Hypothalamus (tissue), 51 donors: ENCODE data around the gene PLD5.
"Not testable (repeated sequence)": the region's sequence is repeated elsewhere in the genome, so short reads cannot be mapped to it uniquely, and the experiment has no call there.

ENCODE experiments used
- DNase-seq, 51 donors: peaks; one replicate each; lab custom pipeline; 2025; lab: John Stamatoyannopoulos, UW

PLD5 gene

DNA sequence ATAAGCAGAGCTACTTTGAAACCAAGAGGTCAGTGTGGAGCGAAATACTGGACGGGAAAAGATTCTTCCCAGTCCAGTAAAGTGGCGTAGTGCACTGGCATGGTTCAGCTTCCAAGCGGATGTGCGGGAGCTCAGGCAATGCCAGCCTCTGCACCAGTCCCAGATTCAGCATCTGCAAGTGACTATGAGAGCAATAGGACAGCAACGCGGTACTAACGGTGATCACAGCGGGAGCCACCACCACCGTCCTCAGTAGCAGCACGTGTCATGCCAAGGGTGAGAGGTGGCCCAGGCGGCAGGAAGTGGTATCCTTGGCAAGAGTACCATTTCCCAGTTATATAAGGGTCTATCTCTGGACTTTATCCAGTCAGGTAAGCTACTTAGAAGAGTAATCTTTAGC is 17.8 kb downstream of the PLD5 start:
- DNase-seq = no peak

GRCh38 chr1:242489545-242489944 is 35.0 kb downstream of the PLD5 start:
- no peak for DNase-seq

GRCh38 chr1:242477944-242478343 is 46.6 kb downstream of the PLD5 start:
- DNase-seq = no peak

GRCh38 chr1:242470774-242471173 is 53.7 kb downstream of the PLD5 start:
- DNase-seq = no peak

DNA sequence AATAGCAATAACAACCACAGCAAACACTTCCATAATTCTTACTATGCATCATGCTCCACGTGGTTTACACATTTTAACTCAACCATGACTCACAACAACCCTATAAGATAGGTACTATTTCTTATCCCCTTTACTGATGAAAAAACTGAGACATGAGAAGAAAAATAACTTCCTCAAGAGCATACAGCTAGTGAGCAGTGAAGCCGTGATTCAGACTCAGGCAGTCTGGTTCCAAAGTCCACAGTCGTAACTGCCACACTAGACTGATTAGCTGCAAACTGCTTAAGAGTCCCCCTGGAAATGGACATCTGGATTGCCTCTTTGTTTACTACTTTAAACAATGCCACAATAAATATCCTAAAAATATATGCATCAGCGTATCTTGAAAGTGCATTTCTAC is 55.7 kb downstream of the PLD5 start:
- no peak for DNase-seq

DNA sequence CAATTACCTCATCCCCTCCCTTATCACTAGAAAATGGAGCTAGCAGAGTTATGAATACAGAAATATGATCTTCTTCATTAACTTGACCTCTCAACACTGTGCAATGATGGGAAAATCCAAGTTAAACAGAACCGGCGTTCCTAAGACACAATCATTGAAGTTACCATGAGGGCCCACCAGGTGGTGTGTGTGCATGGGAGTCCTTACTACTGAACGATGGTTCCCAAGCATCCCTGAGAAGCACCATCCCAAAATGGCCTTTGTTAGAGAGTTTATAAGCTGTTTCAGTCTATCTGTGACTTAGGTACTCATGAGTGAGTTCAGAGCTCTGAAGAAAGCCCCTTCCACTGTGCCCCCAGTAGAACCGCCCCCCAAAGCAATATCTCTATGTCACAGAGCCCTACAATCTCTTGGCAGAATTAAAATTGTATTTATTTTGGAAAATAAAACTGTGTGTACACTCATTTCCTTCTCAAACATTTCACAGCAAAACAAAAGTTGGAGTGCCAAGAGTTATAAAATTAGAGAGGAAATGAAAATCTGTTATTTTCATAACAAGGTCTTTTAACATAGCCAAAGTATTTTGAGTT is 56.8 kb downstream of the PLD5 start:
- DNase-seq = peak in 27 of 51 donors; percentile 2 to 72 (median 29)

GRCh38 chr1:242462867-242463266 is 61.6 kb downstream of the PLD5 start:
- DNase-seq = no peak

DNA sequence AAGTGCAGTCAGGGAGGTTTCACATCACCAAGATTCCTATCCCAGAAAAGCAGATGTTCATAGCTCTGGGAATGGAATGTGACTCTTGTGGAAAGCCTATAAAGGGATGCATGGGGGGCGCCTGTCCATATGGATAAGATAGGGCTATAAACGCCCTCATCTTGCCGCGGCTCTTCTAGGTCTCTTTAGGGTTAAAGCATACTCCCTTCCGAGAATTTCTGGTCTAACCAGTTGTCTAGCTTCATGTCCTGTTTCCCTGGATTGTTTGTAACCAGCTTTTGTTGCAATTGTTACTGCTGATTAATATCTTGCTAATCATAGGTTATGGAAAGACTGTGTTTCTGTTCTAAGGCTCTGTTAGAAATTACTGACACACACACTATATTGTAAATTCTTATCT is 64.8 kb downstream of the PLD5 start:
- not testable (repeated sequence) for DNase-seq

GRCh38 chr1:242456726-242457269 is 67.7 kb downstream of the PLD5 start:
- DNase-seq = no peak

- no peak for DNase-seq
These were observed 69.5 kb downstream of the PLD5 start for GRCh38 chr1:242455052-242455361.

DNA sequence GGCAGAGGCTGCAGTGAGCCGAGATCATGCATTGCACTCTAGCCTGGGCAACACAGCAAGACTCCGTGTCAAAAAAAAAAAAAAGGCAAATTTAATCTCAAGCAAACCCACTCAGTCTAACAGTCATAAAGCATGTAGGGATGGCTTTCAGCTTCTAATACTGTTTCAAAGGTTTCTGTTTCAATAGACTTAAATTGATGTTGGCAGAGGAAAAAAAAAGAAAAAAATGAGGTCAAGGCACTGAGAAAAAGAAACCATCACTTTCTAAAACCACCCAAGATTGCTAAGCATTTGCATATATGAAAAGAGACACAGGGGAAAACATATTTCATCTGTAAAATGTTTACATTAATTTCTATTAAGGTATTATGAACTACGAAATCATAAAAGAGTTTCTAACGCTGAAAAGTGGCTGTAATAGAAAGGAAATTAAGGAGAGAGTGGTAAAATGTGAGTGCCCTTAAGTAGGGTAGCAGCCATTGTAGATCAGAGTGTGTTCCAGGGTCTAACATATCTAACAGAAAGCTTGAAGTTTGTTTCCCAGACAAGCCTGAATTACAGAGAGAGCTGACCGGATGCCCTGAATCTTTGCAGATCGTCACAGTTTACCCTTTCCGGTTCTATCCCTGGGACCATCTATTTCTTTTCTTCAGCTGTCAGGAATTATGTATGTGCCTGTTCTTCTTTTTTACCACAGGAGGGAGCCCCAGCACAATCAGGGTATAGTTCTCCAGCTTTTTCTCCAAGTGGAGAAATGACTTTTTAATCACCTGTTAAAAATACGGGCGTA is 70.0 kb downstream of the PLD5 start:
- DNase-seq = peak in 5 of 51 donors; percentile 1 to 58 (median 4)

DNA sequence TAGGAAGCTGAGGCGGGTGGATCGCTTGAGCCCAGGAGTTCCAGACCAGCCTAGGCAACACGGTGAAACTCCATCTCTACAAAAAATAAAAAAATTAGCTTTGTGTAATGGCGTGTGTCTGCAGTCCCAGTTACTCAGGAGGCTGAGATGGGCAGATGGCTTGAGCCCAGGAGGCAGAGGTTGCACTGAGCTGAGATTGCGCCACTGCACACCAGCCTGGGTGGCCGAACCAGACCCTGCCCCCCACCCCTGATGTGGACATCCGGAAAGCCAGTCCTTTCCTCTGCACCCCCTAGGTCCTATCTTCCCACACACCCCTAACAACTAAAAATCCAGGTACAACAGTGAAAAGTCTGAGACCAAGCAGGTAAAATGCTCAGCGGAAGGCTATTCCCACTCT is 71.9 kb downstream of the PLD5 start:
- no peak for DNase-seq

- peak in 2 of 51 donors; percentile 1 to 22 for DNase-seq
These were observed 74.8 kb downstream of the PLD5 start for GRCh38 chr1:242449661-242450060.

DNA sequence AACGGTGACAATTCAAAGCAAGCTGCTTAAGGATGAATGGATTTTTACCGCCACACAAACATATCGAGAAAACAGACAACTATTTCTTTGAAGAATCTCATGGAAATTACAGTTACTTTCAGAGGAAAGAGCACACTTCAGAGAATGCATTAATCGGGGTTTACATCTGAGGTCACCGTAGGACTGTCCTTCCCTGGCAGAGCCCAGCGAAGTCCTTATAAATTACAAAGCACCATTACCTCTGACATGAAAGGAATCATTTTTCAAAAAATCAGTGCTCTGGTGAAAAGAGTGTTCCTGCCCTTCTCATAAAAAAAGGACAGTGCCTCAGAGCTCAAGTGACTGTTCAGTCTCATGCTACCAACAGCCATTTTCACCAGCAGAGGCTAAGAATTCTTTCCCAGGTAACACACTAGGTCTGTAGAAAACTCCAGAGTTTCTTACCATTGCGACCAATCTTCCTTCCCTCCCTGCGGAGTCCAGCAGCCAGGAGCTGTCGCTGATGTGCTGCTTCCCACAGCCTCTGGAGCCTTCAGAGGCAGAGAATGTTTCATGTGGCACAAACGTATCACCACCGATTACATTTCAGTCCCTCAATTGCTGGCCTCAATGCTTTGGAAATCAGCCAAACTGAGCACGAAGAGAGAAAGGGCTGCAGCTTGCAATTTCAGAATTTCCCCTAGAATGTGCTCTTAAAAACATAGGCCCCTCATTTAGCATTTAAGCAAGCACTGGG is 75.4 kb downstream of the PLD5 start:
- peak in 14 of 51 donors; percentile 1 to 32 (median 12) for DNase-seq

- no peak for DNase-seq
These were observed 76.8 kb downstream of the PLD5 start for GRCh38 chr1:242447689-242448088.

DNA sequence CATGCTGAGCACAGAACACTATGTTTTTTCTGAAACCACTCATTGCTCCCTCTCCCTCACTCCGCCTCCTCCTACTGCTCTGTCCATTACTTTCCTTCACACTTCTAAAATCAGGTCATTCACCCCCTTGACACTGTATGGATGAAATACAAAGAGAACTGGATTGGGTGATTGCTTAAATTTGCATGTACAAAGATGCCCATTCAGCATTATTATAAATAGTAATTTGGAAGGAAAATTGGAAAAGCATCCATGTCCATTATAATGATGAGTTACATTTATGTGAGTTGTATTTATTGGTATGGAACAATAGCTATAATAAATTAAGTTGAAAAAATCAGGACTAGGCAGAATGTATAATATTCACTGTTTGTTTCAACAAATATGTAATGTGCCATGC is 83.7 kb downstream of the PLD5 start:
- DNase-seq = no peak

DNA sequence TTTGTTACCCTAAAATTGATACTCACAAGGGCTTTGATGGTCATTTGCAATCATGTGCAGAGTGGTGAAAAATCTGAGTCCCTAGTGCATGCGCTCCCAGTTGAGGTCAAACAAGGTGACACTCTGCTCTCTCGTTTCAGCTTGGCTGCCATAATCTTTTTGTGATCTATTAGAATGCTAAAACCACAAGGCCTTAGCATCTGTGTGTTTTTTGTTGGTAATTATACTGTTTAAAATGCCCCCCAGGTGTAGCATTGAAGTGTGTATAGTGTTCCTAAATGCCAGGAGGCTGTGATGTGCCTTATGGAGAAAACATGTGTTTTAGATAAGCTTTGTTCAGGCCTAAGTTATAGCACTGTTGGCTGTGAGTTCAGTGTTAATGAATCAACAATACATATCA is 89.3 kb downstream of the PLD5 start:
- DNase-seq = no peak

DNA sequence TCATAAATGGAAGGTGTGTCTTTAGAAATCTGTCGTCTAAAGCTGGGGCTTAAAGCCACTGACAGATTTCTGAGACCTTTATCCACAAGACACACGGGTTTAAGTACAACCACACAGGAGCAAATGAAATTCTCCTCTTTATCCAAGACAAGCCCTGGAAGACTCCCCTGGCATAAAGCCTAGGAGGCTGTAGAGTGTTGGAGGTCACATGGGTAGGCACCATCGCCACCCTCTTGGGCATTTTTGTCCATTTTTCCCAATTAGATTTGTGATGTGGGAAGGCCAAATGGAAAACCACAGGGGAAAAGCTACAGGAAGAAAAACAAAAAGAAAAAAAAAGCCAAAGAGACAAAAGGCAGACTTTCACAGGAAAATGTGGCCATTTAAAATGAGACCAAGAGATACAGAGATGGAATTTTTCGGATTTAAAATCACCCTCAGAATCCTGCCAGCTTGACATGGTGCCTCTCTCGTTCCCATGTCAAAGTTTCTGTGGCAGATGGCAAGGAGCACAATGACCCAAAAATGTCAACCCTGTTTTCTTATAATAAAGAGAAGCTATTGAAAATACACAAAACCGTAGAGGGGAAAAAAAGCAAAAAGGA is 91.9 kb downstream of the PLD5 start:
- no peak for DNase-seq

DNA sequence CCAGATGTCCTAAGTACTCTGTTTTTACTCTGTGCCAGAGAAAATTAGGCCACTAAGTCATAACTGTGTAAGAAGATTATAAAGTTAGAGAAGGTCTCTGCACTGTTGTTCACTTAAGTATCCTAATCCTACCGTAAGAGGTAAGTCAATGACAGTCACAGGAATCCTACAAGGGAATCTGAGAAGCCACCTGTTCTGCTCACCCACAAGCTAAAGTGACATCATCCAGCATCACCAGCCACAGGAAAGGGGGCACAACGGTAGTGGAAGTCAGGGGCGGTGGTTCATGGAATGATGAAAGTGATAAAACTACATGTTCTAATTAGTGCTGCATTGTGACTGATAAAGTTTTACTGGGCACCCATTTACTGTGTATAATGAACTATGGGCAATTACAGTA is 92.7 kb downstream of the PLD5 start:
- DNase-seq = no peak

DNA sequence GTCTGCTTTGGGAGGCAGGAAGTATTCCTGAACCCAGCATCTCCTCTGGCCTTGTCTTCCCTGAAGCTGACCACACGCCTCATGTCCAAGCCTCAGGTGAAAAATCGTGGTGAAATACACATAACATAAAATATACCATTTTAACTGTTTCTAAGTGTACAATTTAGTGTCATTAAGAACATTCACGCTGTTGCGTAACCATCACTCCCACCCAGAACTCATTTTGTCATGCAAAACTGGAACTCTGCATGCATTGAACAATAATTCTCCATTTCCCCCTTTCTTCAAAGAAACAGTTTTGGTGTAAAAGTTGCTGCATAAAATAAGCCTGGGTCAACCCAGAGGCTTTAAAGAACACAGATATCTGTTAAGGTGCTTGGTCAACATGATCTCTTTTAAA is 93.5 kb downstream of the PLD5 start:
- no peak for DNase-seq
